Fibroblast of the aortic adventitia (primary cell): ENCODE data around the gene NPIPA8. TPM values are rescaled to one million over a fixed set of nuclear protein-coding genes. Genes with fewer than 3 reads are reported as not detected.
"Not testable (repeated sequence)": the region's sequence is repeated elsewhere in the genome, so short reads cannot be mapped to it uniquely, and the experiment has no call there.

Source experiments
- DNase-seq: peaks from one replicate; pipeline ENCODE4 v3.0.0-alpha.2; 2010; ENCODE audit warnings: low read depth
- H3K4me3 ChIP-seq: 2 replicates; pipeline ENCODE4 v1.5.1; 2011; ENCODE audit warnings: low read depth, mild to moderate bottlenecking, control low read depth, low read length, moderate library complexity
- small RNA-seq: library from RNA; depleted of rRNA; stranded (forward); fragments of <200 nt; gene quantifications from one replicate; pipeline ENCODE3, GENCODE V24; 2012
- total RNA-seq: library from RNA; depleted of rRNA; stranded (reverse); fragments of >200 nt; gene quantifications from 2 replicates; pipeline ENCODE4 v1.2.3, GENCODE V29; 2012; ENCODE audit warnings: low replicate concordance

NPIPA8 gene
- total RNA-seq, 1 donor, result not detected

DNA sequence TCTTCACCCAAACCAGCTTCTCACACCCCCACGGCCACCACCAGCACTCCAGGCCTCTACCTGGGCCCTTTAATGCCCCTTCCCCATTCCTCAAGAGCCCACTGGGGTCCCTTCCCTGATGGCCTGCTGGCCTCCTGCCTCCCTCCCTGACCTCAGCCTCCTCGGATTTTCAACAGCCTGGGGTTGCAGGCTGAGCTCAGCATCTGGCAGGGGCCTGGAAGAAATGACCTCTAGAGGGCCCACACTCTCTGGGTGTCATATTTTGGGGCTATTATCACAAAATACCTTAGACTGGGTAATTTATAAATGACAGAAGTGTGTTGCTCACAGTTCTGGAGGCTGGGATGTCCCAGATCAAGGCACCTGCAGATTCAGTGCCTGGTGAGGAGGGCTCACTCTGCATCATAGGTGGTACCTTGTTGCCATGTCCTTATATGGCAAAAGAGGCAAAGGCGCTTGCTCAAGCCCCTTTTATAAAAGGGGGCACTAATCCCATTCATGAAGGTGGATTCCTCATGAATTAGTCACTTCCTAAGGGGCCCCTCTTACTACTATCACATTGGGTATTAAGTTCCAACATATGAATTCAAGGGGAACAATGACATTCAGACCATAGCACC, 43.1 kb downstream of the NPIPA8 start:
- DNase-seq, H3K4me3 ChIP-seq: not testable (repeated sequence)

DNA sequence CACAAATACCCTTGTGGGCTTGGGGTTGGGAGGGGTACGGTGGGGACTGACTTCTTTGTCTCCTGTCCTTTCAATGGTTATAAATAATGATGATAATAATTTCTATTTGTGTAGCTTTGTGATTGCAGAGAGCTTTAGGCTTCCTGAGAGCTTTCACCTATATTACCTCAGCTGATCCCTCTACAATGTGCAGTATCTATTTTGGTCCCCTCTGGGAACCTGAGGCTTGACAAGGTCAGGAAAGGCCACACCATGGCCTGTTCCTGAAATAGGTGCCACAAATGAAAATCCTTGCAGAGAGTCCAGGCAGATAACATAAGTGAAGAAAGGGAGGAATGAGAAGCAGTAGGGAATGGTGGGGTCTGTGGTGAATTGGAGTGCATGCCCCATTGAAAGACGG, 45.6 kb downstream of the NPIPA8 start:
- not testable (repeated sequence) for H3K4me3 ChIP-seq, DNase-seq

GRCh38 chr16:18286342-18286741, 50.2 kb downstream of the NPIPA8 start:
- DNase-seq, H3K4me3 ChIP-seq: not testable (repeated sequence)

- not testable (repeated sequence) for DNase-seq, H3K4me3 ChIP-seq
Observed at GRCh38 chr16:18280319-18280718, 56.2 kb downstream of the NPIPA8 start.

DNA sequence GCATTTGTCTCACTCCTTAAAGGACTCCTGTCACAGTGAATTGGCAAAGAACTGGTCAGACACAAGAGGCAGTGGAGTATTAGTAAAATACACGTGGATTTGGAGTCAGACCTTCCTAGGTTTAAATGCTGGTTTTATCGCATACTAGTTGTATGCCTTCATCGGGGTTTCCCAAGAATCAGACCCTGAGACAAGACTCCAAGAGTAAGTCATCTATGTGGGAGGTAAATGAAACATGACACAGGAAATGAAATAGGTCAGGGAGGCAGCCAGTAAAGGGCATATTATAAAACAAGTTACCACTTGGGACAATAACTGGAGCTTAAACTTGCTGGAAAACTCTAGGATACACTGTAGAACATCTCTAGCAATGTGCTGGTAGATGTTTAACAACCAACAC, 59.8 kb downstream of the NPIPA8 start:
- not testable (repeated sequence) for H3K4me3 ChIP-seq, DNase-seq

- H3K4me3 ChIP-seq, DNase-seq: not testable (repeated sequence)
Observed at GRCh38 chr16:18270171-18270570, 66.4 kb downstream of the NPIPA8 start.

Small RNAs within 50 kb of the gene (small RNA-seq; reads per million reads assigned to genes)
- not detected for gene AC126755.6
- not detected for gene MIR6511A4
- gene MIR6770-3, result not detected

Other genes with a start within 250 kb of the NPIPA8 start
- gene NOMO2, start 225.4 kb upstream of the NPIPA8 start, total RNA-seq, result 30.3 and 87.0 TPM in 2 replicates